LNCaP clone FGC (cell line): Measurements from ENCODE around the gene LYPD6.

Experiments used
- DNase-seq: peaks from one replicate; pipeline ENCODE4 v3.0.0-alpha.2; 2011; ENCODE audit warnings: low read depth
- H3K4me3 ChIP-seq: 2 replicates; pipeline ENCODE4 v1.5.1; 2011; ENCODE audit warnings: mild to moderate bottlenecking, low read depth, low read length, control low read depth
- TF ChIP-seq, protein P1 (sequence below): IDR thresholded peaks from 2 replicates; pipeline ENCODE4 v1.5.1; 2012; ENCODE audit warnings: mild to moderate bottlenecking; ENCODE audit not compliant: control insufficient read depth, insufficient read depth; ENCODE audit errors: extremely low read depth

LYPD6 gene

GRCh38 chr2:149329068-149329467 lies 1.3 kb upstream of the LYPD6 start:
- no peak overlapping the region for H3K4me3 ChIP-seq
- DNase-seq: no peak
- TF ChIP-seq, protein P1, sequence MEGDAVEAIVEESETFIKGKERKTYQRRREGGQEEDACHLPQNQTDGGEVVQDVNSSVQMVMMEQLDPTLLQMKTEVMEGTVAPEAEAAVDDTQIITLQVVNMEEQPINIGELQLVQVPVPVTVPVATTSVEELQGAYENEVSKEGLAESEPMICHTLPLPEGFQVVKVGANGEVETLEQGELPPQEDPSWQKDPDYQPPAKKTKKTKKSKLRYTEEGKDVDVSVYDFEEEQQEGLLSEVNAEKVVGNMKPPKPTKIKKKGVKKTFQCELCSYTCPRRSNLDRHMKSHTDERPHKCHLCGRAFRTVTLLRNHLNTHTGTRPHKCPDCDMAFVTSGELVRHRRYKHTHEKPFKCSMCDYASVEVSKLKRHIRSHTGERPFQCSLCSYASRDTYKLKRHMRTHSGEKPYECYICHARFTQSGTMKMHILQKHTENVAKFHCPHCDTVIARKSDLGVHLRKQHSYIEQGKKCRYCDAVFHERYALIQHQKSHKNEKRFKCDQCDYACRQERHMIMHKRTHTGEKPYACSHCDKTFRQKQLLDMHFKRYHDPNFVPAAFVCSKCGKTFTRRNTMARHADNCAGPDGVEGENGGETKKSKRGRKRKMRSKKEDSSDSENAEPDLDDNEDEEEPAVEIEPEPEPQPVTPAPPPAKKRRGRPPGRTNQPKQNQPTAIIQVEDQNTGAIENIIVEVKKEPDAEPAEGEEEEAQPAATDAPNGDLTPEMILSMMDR: no peak; the same call in 1 of the 2 replicates

- DNase-seq: peak; percentile 18
- H3K4me3 ChIP-seq: peak overlapping the region; percentile 61
- TF ChIP-seq, protein P1: peak; percentile 19; the same call in 1 of the 2 replicates
Measured at GRCh38 chr2:149329489-149330126, 779 bp upstream of the LYPD6 start.

DNA sequence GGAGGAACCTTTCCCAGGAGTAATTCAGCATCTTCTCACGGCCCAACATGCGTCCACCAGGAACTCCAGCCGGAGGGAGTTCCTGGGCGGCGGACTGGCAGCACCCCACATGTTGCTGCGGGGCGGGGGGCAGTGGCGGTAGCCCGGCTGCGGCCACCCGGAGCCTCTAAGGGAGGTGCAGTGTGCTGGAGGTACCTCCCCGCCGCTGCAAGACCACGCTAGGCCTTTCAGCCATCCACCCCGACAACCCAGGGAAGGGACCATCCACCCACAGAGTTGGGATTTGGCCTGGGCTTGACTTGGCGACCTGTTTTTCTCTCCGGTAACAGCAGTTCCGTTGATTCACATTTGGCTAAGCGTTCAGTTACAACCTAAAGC lies 625 bp downstream of the LYPD6 start:
- TF ChIP-seq, protein P1: no peak
- H3K4me3 ChIP-seq: peak overlapping the region; percentile 61
- no peak for DNase-seq

DNA sequence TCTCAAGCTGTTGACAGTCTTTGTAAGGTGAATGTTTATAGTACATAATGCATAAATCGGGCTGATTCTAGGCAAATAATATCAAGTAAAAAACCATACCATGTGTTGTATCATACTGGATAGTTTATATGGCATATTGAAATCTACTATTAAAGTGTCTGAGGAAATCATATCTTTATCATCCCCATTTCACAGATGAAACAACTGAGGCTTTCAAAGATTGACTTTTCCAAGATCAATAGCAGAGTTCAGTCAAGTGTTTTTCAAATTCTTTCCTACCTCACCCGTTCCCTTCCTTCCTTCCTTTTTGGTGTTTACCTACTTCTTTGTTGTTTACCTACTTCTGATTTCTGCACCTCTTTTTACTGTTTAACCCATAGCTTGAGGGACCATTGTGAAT lies 2.0 kb downstream of the LYPD6 start:
- no peak for DNase-seq
- TF ChIP-seq, protein P1: no peak
- H3K4me3 ChIP-seq: no peak overlapping the region

GRCh38 chr2:149333636-149334035 lies 3.2 kb downstream of the LYPD6 start:
- no peak for DNase-seq
- H3K4me3 ChIP-seq: no peak overlapping the region
- TF ChIP-seq, protein P1: no peak

GRCh38 chr2:149334156-149334555 lies 3.8 kb downstream of the LYPD6 start:
- no peak for DNase-seq
- TF ChIP-seq, protein P1: no peak
- H3K4me3 ChIP-seq: no peak overlapping the region

DNA sequence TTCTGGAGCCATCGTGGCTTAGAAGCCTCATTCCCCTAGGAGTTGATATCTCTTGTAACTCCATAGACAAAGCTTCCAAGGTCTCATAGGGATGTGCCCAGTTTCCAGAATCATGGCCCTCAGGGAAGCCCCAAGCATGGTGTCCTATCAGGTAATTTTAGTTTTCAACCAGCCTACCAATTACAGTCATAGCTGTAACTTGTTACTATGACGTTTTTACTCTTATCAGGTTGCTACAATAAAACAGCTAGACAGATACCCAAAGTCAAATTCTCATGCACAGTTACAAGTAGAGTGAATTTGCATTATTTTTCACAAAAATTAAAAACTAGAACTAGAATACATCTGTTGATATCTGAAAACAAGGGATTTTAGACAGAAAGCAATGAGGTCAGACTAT lies 8.9 kb downstream of the LYPD6 start:
- H3K4me3 ChIP-seq: no peak overlapping the region
- DNase-seq: no peak
- TF ChIP-seq, protein P1: no peak
